NCI-H748 treated with DMSO at 0.1 percent for 48 hours (cell line): ENCODE data around the gene SLC29A3.
"Not testable (repeated sequence)": the region's sequence is repeated elsewhere in the genome, so short reads cannot be mapped to it uniquely, and the experiment has no call there.

Source experiments
- DNase-seq: peaks from one replicate; lab custom pipeline; 2025; lab: John Stamatoyannopoulos, UW

Gene SLC29A3

GRCh38 chr10:71319042-71319799 lies at the start of gene SLC29A3:
TSS of gene SLC29A3 (plus strand) at chr10:71319259. CDS start at chr10:71319310, 51 bp downstream.
- peak; percentile 51 for DNase-seq

GRCh38 chr10:71269301-71270288 lies 49.5 kb upstream of the SLC29A3 start:
- DNase-seq: no peak

- DNase-seq: peak; percentile 1
Measured at GRCh38 chr10:71270301-71271220, 48.5 kb upstream of the SLC29A3 start.

- DNase-seq: no peak
Measured at GRCh38 chr10:71271662-71272055, 47.4 kb upstream of the SLC29A3 start.

- no peak for DNase-seq
Measured at GRCh38 chr10:71272056-71272771, 46.8 kb upstream of the SLC29A3 start.

- DNase-seq: not testable (repeated sequence)
Measured at GRCh38 chr10:71272974-71273373, 46.1 kb upstream of the SLC29A3 start.

GRCh38 chr10:71273506-71273905 lies 45.6 kb upstream of the SLC29A3 start:
- no peak for DNase-seq

- no peak for DNase-seq
Measured at GRCh38 chr10:71274901-71275796, 43.9 kb upstream of the SLC29A3 start.

- DNase-seq: no peak
Measured at GRCh38 chr10:71276873-71277272, 42.2 kb upstream of the SLC29A3 start.

- no peak for DNase-seq
Measured at GRCh38 chr10:71277914-71278665, 41.0 kb upstream of the SLC29A3 start.

GRCh38 chr10:71278691-71279588 lies 40.1 kb upstream of the SLC29A3 start:
- DNase-seq: no peak

- DNase-seq: no peak
Measured at GRCh38 chr10:71279590-71280170, 39.4 kb upstream of the SLC29A3 start.

- DNase-seq: no peak
Measured at GRCh38 chr10:71280216-71280615, 38.8 kb upstream of the SLC29A3 start.

GRCh38 chr10:71280825-71281224 lies 38.2 kb upstream of the SLC29A3 start:
- DNase-seq: no peak

GRCh38 chr10:71281646-71282322 lies 37.3 kb upstream of the SLC29A3 start:
- DNase-seq: no peak

- no peak for DNase-seq
Measured at GRCh38 chr10:71282323-71282680, 36.8 kb upstream of the SLC29A3 start.

GRCh38 chr10:71283410-71283809 lies 35.6 kb upstream of the SLC29A3 start:
- no peak for DNase-seq
